SU-DHL-6 (cell line): Measurements from ENCODE around the gene MORN2.

ENCODE experiments used
- H2AFZ ChIP-seq: fragments of 200-600 bp; sonication (generic); 2 replicates; pipeline ENCODE4 v1.6.1; 2014; ENCODE audit warnings: low read depth, mild to moderate bottlenecking, moderate library complexity, mixed read lengths, antibody characterized with exemption, low read length; ENCODE audit not compliant: severe bottlenecking
- H3F3A ChIP-seq: fragments of 200-600 bp; shearing (Covaris generic); 2 replicates; pipeline ENCODE4 v1.6.0; 2016; ENCODE audit warnings: antibody characterized with exemption, mild to moderate bottlenecking; ENCODE audit not compliant: insufficient read depth
- H3K27ac ChIP-seq: fragments of 200-600 bp; sonication (generic); 2 replicates; pipeline ENCODE4 v1.5.1; 2016; ENCODE audit warnings: low read depth, mild to moderate bottlenecking, low read length, moderate library complexity, mixed read lengths
- H3K27me3 ChIP-seq: fragments of 200-600 bp; sonication (generic), shearing (Covaris generic); 2 replicates; pipeline ENCODE4 v1.6.0; 2014; ENCODE audit warnings: mild to moderate bottlenecking, low read length
- H3K36me3 ChIP-seq: fragments of 200-600 bp; sonication (generic); 2 replicates; pipeline ENCODE4 v1.6.1; 2014; ENCODE audit warnings: mild to moderate bottlenecking, low read length, mixed read lengths
- H3K4me2 ChIP-seq: fragments of 300-600, 200-600 bp; shearing (Covaris generic), sonication (generic); 2 replicates; pipeline ENCODE4 v1.6.0; 2014; ENCODE audit warnings: low read length, low read depth, mild to moderate bottlenecking; ENCODE audit not compliant: poor library complexity, severe bottlenecking
- H3K4me3 ChIP-seq: fragments of 200-600 bp; sonication (generic); 2 replicates; pipeline ENCODE4 v1.5.1; 2014; ENCODE audit warnings: antibody characterized with exemption, low read length, mild to moderate bottlenecking, mixed read lengths; ENCODE audit not compliant: insufficient read depth, poor library complexity, severe bottlenecking
- H3K79me2 ChIP-seq: fragments of 200-600 bp; sonication (generic); 2 replicates; pipeline ENCODE4 v1.6.1; 2014; ENCODE audit warnings: mild to moderate bottlenecking, low read length, moderate library complexity; ENCODE audit not compliant: insufficient read depth
- H3K9ac ChIP-seq: fragments of 200-600 bp; sonication (generic); 2 replicates; pipeline ENCODE4 v1.7.0; 2014; ENCODE audit warnings: mild to moderate bottlenecking, low read length
- H3K9me2 ChIP-seq: fragments of 200-600 bp; sonication (generic); replicated peaks from 2 replicates; pipeline ENCODE4 v1.6.1; 2014; ENCODE audit warnings: low read length; ENCODE audit not compliant: insufficient read depth
- H3K9me3 ChIP-seq: fragments of 200-600 bp; sonication (generic); 2 replicates; pipeline ENCODE4 v1.6.1; 2014; ENCODE audit warnings: low read length, mixed read lengths; ENCODE audit not compliant: insufficient read depth
- H4K20me1 ChIP-seq: fragments of 200-600 bp; sonication (generic); 2 replicates; pipeline ENCODE4 v1.6.1; 2014; ENCODE audit warnings: low read depth, mild to moderate bottlenecking, antibody characterized with exemption, low read length, moderate library complexity, mixed read lengths
- CTCF ChIP-seq: fragments of 200-600 bp; sonication (generic); IDR thresholded peaks from one replicate; pipeline ENCODE4 v1.5.1; 2017; ENCODE audit warnings: antibody characterized with exemption, mild to moderate bottlenecking, low read length, moderate library complexity; ENCODE audit not compliant: insufficient read depth, poor library complexity, severe bottlenecking
- EZH2phosphoT487 ChIP-seq: fragments of 200-600 bp; sonication (generic), shearing (Covaris generic); conservative IDR thresholded peaks from 2 replicates; pipeline ENCODE4 v1.6.1; 2018; ENCODE audit warnings: mild to moderate bottlenecking, antibody characterized with exemption, low read length, moderate library complexity, mixed read lengths

MORN2 gene

GRCh38 chr2:38925982-38926381 is 50.2 kb downstream of the MORN2 start:
- no peak overlapping the region for H2AFZ ChIP-seq
- no peak overlapping the region for H3K4me2 ChIP-seq
- H3K27ac ChIP-seq: no peak overlapping the region
- TF ChIP-seq CTCF (no peak), EZH2phosphoT487 (no peak)
- H3K36me3 ChIP-seq: no peaks in the 10 kb centered on the region
- H3K4me3 ChIP-seq: no peak overlapping the region
- H3K27me3 ChIP-seq: no peaks in the 10 kb centered on the region
- H3K79me2 ChIP-seq: no peaks in the 10 kb centered on the region
- H3K9me2 ChIP-seq: no peaks in the 10 kb centered on the region
- no peak overlapping the region for H3K9ac ChIP-seq
- no peaks in the 10 kb centered on the region for H4K20me1 ChIP-seq
- no peaks in the 10 kb centered on the region for H3K9me3 ChIP-seq
- H3F3A ChIP-seq: no peaks in the 10 kb centered on the region

DNA sequence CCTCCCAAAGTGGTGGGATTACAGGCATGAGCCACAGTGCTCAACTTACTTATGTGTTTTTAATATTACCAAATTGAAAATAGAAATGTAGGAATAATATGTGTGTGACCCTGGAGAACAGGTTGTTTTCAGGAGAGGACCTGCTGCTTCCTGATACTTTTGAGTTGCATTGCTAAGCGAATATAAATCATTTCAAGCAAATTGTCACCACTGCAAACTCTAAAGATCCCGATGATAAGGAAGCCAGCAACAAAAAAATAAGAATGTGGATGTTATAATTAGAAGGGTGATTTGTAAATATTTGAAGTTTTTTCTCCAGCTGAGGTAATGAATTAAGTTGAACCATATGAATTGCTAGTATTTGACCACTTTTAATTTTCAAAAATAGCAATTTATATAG is 54.8 kb downstream of the MORN2 start:
- Histone ChIP-seq H4K20me1 (no peaks in the 10 kb centered on the region), H3K9me2 (no peaks in the 10 kb centered on the region), H3K36me3 (no peaks in the 10 kb centered on the region), H3K27ac (no peak overlapping the region), H3K4me3 (no peak overlapping the region), H3K79me2 (no peaks in the 10 kb centered on the region), H3K4me2 (no peak overlapping the region), H3K27me3 (no peaks in the 10 kb centered on the region), H2AFZ (no peak overlapping the region), H3K9ac (no peak overlapping the region), H3F3A (no peaks in the 10 kb centered on the region), H3K9me3 (no peaks in the 10 kb centered on the region)
- no peak for TF ChIP-seq CTCF
- TF ChIP-seq EZH2phosphoT487: no peak
